GM21786 (cell line): Measurements from ENCODE around the gene ATXN7.
A peak's percentile ranks its signal among the peaks of the same experiment; 100 is the strongest.

Experiments used
- ATAC-seq: cut with Tn5 transposase; IDR thresholded peaks from one replicate; pipeline ENCODE4 v1.9.1; 2021; ENCODE audit not compliant: unreplicated experiment

ATXN7 gene

DNA sequence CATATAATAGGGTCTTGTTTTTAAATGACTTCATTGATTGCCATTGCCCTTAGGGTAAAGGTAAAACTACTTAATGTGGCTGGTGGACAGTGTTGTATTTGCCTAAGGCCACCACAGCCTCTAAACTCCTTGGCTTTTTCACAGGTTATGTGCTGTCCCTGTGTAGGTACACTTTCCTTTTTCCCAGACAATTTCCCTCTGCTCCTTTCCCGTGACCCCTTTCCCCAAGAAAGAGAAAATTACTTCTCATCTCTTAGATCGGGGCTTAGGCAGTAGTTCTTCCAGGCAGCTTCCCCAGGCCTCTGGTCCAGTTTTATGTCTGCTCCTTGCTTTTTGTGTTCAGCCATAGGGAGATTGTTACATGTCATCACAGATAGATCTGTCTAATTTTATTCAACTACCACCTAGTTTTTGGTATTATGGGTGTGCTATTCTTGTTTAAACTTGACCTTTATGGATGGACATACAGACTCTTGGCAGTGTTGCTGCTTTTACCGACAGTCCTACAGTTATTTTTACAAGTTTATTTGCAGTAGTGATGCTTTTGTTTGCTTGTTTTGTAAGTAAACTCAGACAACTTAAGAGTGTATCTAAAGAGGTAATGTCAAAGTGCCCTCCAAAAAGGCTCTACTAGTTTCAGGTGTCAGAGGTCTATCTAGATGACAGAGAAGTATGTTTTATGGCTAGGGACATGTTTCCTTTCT, 69.0 kb downstream of the ATXN7 start:
- ATAC-seq, result no peak

DNA sequence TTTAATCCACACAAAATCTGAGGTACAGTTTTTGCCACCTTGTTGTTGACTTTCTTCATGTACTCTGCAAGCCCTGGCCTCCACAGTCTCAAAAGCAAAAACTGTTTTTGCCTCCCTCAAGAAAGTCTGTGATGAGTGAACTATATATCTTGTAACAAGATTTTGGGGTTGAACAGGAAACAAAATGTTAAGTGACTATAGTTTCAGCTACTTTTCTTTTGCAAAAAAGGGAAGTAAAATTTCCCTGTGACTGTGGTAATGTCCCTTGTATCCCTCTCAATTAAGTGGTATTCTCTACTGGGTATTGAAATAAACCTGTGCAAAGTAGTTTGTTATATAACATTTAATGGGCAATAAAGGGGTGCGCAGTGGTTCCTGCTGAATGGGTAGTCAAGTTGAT, 69.8 kb downstream of the ATXN7 start:
- ATAC-seq, result peak; percentile 66

DNA sequence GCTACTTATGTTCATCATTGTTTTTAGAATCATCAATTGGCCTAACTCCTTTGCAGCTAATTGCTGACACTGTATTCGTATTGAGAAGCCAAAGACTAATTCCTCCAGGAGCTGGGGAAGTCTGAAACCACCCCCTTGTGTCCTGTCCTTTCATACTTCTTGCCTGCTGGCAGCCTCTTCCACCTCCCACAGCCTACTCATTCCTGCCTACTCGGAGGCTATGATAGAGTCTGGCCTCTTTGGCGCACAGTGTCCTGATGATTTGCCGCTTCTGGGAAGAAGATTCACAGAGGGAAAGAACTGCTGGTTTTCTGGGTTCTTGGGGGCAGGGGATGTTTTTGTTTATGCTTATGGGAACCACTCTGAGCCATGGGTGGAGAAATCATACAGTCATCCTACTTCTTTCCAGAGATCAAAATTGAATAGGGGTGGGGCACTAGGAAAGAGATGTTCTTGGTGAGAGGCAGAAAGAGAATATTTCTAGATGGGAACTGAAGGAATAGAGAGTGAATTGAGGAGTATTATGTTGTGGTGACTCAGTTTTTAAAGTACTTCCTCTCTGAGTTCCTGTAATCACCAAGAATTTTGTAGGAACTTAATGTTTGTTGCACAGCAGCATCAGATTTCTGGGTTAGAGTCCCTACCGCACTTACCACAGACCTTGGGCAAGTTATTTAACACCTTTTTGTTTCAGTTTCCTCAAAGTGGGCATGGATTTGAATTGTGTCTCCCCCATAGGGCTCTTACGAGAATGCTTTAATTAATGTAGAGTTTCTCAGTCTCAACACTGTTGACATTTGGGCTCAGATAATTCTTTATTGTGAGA, 70.6 kb downstream of the ATXN7 start:
- no peak for ATAC-seq

DNA sequence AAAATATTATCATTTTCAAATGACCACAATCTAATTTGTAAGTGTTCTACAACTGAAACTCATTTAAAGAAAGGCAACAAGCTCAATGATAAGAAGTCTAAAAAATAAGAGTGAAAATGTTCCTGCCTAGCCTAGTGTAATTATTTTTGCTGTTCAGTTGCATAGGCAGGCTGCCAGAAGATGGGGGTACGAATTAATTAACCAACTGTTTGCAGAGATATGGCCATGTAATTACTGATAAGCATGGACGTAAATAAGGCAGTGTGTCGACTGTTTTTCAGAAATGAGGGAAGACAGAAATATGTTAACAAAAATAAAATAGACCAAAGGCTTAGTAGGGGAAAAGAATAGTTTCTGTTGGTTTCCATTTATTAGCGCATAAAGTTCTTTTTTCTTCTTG, 73.3 kb downstream of the ATXN7 start:
- ATAC-seq, result no peak

DNA sequence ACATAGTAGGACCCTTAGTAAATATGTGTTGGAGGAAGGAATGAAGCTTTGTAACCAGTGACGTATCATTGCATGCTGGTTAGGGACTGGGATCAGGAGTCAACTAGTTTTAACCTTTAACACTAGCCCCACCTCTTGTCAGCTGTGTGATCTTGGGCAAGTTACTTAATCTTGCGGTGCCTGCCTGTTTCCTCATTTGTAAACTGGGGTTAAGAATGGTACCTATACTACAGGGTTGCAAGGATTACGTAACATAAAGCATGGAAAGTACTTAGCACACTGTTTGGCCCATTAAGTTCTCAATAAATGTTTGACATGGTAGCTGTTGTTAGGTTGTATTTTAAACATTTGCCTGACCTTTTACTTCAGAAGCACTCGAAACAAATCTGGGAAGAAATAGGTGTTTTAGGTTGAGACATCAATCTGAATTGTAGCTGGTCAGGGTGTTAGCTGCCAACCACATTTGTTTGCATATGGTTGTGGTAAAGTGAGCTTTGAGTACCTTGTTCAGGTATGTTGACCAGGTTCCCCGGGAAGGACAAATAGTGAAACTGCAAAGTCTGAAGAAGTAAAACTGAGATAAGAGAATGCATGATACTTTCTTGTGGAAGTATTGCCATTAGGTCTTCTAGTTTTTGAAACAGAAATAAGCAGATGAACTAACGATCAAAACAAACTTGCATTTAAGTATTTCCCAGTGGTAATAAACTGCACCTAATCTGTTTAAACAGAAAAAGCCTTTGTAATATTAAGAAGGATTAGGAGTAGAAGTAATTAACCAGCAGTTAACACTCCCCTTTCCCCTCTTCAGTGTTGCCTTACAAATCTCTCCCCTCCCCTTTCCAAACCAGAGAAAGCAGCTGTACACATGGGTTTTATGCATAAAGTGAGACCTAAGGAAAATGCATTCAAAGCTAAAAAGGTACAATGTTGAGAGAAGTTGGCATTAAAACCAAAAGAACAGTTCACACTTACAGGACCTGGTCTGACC, 74.3 kb downstream of the ATXN7 start:
- peak; percentile 60 for ATAC-seq

DNA sequence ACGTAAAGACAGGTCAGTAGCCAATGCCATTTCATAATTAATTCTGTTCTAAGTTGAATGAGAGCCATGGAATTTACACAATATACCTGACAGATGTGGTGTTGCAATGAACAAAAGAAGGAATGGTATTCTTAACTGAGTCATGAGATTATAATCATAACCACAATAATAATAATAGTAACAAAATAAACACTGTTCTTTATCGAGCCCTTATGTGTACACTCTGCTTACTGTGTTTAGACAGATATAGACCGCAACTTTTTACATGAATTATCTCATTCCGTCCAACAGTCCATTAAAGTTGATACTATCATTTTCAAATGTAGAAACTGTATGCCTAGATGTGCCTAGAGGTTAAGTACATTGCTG, 76.7 kb downstream of the ATXN7 start:
- no peak for ATAC-seq

DNA sequence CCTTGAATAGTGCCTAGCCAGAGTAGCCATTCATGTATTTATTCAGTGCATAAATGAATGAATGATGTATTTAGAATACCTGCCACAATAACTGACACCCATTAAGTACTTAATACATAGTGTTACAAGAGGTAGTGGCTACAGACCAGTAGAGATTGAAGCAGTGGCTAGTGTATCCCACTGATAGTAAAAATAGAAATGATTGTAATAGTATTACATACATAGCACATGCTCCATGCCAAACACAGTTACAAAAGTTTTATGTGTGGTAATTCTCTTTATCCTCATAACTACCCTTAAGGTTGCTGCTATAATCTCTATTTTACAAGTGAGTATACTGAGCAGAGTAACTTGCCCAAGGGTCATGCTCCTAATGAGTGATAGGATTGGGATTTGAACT, 78.9 kb downstream of the ATXN7 start:
- ATAC-seq, result no peak

DNA sequence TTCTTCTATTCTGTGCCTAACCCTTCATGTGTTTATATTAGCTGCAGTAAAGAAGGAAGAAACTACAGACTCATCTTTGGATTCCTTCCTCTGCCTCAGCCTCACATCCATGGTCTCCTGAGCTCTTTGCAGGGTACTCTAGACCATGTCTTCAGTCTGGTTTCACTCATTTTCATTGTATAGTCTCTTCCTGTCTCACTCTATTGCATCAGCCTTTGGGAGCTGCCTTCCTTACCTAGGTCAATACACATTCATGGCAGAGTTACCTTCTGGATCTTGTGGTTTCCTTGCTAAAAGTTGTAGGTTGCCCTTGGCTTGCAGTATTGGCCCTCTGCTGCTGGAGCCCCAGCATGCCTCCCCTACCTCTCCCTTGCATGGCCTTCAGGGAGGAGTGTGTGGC, 80.0 kb downstream of the ATXN7 start:
- no peak for ATAC-seq

DNA sequence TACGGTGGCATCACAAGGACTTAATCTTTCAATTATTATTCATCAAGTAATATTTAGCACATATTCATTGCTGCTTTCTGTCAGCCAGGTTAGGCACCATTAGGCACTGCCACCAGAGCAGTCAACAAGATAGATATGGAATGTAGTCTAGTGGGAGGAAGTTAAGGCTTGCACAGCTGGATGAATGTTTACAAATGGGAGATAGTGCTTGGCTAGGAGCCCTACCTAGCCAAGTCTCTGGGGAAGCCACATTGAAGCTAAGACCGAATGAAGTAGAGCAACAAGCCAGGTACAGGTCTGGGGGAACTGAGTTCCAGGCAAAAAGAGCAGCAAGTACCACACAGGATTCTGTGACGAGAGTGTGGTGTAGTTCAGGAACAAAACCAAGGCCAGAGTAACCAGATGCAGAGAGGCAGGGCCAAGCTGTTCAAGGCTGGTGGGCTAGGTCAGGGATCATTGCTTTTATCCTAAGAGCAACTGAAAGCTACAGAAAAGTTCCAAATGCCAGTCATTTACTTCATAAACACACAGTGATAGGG, 82.0 kb downstream of the ATXN7 start:
- no peak for ATAC-seq

DNA sequence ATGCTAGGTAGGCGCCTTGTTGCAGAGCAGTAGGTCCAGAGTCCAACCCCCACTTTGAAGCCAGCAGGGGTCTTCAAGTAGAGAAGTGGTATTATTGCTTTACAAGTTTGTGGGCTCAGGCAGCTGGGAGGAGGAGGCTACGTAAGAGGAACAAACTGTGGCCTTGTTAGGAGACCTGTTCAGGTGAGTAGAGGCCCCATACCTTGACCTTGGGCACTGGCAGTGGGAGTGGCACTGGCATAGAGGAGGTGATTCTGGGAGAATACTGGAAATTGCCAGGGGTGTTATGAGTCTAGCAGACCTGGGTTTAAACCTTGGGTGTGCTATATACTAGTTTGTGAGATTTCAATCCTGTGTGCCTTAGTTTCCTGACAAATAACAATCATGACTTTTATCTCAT, 83.1 kb downstream of the ATXN7 start:
- ATAC-seq, result no peak

DNA sequence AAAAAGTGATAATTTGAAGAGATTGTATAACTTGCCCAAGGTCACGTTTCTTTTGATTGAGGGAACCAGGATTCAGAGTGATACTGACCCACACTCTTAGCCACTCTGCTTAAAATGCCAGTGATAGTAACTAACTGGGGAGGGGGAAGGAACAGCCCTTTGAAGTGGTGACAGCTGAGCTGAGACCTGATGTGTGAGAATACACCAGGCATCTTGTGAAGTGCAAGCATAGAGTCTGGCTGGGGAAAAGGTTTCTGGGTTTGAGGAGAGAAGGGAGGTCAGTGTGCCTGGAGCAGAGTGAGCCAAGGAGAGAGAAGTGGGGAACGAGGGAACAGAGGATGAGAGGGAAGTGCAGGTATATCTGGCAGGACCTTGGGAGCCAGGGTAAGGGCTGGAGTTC, 83.9 kb downstream of the ATXN7 start:
- no peak for ATAC-seq

DNA sequence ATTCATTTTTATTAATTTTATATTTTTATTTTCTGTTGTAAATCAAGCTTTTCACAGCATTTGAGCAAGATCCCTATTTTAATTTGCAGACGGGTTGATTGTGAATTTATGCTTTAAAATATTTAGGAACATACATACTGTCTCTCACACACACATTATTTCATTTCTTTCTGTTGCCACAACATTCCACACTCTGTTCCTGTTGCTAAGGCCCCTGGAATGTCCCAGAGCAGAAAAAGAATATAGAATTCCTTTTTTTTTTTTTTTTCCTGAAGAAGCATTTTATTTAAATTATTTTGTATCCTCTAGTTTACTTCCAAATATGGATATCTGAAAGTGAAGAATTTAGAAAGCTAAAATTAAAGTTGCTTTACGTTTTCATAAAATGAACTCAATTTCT, 85.3 kb downstream of the ATXN7 start:
- ATAC-seq, result no peak

DNA sequence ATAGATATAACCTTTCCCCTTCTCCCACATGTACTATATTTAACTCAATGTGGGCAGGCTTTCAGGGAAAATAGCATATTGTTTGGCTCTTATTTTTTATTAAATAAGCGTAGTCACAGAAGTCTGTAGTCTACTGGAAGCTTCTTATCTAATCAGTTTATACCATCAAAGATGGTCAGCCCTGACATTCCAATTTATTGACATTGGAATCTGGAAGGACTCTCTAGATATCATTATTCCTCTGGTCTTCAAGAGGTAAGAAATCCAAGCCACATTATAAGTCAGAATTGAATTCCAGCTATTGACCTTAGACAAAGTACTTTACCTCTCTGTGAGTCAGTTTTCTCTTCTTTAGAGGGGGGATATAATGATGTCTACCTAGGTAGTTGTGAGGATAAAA, 87.0 kb downstream of the ATXN7 start:
- ATAC-seq, result no peak

DNA sequence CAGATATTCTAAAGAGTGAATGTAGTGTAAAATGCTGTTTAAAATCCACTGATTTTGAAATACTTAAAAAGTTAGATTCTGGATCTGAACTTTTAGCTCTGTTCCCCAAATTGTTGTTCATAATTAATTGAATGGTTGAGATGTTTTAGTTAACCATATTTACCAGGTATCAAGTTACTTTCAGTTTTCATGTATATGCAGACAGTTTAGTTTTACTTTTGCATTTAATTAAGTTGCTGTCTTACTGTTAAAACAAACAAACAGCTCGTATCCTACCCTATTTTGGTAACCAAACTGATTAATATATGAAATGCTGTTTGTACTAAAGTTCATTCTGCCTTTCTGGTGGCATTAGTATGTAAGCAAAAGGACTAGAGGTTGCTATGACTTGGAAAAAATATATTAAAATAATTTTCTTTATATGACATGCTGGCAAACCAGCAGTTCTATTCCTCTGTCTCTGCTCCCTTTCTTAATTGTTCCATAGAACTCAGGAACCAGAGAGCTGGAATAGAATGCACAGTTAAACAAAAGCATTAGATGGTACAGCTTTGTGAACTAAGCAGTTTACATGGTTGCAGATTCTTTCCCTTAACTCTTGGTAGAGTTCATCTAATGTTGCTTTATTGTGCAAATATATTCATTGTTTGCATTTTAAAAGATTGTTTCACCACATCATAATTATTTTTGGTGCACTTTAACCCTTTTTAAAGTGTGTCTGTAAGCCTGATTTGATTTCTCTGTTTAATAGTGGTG, 88.0 kb downstream of the ATXN7 start:
- ATAC-seq, result no peak

DNA sequence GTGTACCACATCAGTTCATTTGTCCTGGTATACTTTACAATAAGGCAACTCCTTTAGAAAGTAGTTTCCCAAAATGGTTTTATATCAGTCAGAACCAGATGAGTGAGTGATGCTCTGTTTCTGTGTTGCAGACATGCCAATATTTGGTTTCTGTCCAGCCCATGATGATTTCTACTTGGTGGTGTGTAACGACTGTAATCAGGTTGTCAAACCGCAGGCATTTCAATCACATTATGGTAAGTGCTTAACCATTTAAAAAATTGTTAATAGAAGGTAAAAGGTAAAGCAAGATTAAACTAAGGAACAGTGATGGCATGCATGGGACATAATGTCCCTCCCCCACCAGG, 88.6 kb downstream of the ATXN7 start:
- ATAC-seq, result no peak

DNA sequence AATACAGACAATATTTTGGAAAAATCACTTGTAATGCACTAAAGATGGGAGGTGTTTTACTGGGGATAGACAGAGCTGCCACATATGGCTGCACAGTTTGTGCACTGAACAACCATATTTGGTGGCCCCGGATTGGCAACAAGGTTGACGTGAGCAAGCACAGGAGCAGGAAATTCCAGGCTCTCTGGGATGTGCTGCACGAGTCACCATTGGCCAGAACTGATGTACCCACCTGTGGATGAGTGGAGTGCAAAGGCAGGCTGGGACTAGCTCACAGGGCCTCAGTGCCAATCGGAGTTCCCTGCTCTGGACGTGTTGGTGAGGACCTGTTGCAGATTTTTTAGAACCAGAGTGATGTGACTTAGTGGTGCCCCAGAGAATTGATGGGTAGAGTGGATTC, 90.5 kb downstream of the ATXN7 start:
- no peak for ATAC-seq

DNA sequence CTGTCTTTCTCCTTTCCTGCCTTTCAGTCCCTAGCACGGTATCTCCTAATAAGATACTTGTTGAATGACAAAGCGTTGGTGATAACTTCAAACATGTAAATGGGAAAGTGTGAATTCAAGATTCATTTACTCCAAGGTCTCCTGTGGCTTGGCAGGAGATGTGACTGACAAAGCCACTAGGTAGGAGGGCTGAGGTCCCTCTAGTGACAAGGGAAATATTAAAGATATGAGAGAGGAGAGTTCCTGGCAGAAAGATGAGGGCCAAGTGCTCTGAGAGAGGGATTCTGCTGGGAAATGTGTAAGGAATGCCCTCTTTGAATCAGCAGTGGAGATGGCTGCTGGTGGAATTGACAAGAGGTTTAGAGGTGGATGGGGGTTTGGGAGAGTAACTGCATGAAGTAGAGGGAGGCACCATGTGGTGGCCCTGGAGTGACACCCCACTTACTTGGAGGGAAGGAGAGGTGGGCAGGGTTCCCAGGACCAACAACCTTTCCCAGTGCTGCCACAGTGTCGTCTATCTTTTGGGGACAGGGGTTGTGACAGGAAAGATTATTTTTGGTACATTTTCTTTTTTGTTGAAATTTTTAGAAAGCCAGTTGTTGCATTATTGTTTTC, 91.5 kb downstream of the ATXN7 start:
- ATAC-seq, result no peak

DNA sequence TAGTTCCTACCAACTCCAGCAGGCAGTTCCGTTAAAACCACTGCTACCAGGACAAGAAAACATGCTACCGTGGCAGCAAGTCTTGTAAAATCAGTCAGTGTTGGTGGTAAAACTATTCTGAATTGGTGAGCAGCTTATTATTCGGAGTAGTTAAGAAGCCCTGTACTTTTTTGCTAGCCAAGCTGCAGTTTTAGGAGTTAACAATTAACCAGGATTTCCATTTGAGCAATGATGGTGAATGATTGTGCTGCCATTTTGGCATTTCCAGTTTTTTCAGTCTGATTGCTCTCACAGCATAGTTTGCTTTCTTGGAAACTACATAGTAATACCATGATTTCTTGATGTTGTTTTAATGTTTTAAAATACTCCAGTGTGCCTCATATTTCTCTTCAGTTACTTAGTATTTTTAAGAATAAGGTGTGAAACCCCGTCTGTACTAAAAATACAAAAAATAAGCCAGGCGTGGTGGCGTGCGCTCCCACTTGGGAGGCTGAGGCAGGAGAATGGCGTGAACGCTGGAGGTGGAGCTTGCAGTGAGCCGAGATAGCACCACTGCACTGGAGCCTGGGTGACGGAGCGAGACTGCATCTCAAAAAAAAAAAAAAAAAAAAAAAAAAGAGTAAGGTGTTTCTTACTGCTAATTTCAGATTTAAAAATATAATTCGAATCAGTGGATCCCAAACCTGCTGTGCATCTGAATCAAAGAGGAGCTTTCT, 92.3 kb downstream of the ATXN7 start:
- no peak for ATAC-seq

DNA sequence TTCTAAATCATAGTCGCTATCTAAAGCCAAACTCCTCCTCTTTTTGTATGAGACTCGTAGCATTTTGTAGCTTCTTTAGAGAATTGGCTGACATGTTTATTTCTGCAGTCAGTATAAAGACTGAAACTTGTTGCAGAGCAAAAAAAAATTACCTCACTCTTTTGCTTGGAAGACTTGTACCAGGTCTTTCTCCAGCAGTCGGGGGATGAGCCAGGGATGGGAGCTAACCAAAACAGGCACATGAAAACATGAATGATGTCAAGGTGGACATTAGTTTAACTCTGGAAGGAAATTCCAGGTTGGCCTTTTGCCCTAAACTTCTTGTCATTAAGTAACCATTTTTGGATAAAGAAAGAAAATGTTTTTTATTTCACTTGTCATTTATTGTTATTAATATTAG, 95.5 kb downstream of the ATXN7 start:
- no peak for ATAC-seq
